ENCODE data around the gene NPR2. TPM values are rescaled to one million over a fixed set of nuclear protein-coding genes. Genes with fewer than 3 reads are reported as not detected.

NPR2 gene
- polyA plus RNA-seq, 2 of the 4 experiments (the other 2 are of a cell fraction), result 7.8 to 18.8 TPM

DNA sequence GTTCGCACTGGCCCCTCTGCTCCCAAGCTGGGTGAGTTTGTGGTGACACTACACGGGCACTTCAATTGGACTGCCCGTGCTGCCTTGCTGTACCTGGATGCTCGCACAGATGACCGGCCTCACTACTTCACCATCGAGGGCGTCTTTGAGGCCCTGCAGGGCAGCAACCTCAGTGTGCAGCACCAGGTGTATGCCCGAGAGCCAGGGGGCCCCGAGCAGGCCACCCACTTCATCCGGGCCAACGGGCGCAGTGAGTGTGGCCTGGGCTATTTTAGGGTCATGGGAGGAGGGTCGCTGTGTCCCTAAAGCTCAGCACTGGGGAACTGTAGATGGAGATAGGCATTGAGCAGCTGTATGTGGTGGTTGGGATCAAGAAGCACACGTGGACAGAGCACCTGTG lies 1.4 kb downstream of the NPR2 start:
- ATAC-seq (no peak), FAIRE-seq (no peak), DNase-seq (ENCODE audit: low read depth in 1 of 2, low spot score in 1 of 2) (no peak)
- Histone ChIP-seq H3K4me2 (no peak overlapping the region), H3K27ac (no peak overlapping the region), H3K4me3 (no peak overlapping the region), H3K4me1 (peaks cover 21% of the 10 kb centered on the region), H3K9me3 (no peaks in the 10 kb centered on the region)
- POLR2A ChIA-PET, result no interaction called here
- TF ChIP-seq BHLHE40 (IDR thresholded peaks at IDR 0.05; ENCODE audit: low read depth, low read length) (no peak), POLR2A (IDR thresholded peaks at IDR 0.05; ENCODE audit: low read length) (no peak), ZC3H11A (IDR thresholded peaks at IDR 0.05) (no peak), CHD2 (IDR thresholded peaks at IDR 0.05; ENCODE audit: low read length, partially characterized antibody) (no peak), JUN (IDR thresholded peaks at IDR 0.05) (no peak), PHF8 (IDR thresholded peaks at IDR 0.05; ENCODE audit: borderline replicate concordance, low read depth) (no peak)
- TF ChIP-seq, protein P1, sequence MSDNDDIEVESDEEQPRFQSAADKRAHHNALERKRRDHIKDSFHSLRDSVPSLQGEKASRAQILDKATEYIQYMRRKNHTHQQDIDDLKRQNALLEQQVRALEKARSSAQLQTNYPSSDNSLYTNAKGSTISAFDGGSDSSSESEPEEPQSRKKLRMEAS (IDR thresholded peaks at IDR 0.05), result no peak
- WGBS (ENCODE audit: missing lambda C conversion rate), result 93% methylated on average over 5 of the region's 14 CpGs
- CTCF ChIA-PET, result interaction anchor here (1.1 to 2.7 kb wide), 5 partner anchors 20 to 118 kb away, joined by 3 to 26 read pairs (median 4); partner anchors contain the start of genes HINT2 and SPAG8

DNA sequence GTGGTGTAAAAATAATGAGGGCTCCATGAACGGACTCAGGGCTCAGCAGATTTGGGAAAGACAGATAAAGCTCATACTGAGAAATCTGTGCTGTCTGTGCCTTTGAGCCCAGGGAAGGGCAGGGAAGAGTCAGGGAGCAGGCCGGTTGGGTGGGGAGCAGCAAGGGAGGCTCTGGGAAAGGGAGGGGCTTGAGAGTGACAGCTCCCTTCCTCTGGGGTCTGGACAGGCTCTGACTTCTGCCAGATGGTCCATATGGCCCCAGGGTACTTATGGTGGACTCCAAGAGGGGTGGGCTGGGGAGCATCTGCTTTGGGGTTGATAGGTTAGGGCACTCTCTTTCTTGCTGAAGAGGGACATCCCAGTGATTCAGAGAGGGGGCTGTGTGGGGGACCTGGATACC lies 2.1 kb downstream of the NPR2 start:
- TF ChIP-seq ZC3H11A (IDR thresholded peaks at IDR 0.05), result no peak
- no peak for TF ChIP-seq TP53 (CRISPR knock-in tag; IDR thresholded peaks at IDR 0.05)
- no peak for TF ChIP-seq JUNB (IDR thresholded peaks at IDR 0.05)
- no peak for TF ChIP-seq MYC (IDR thresholded peaks at IDR 0.05; ENCODE audit: borderline replicate concordance, low read length)
- no peak for TF ChIP-seq CBX2 (IDR thresholded peaks at IDR 0.05; ENCODE audit: borderline replicate concordance, low read depth)
- no peak for TF ChIP-seq FOSL2 (IDR thresholded peaks at IDR 0.05)
- TF ChIP-seq FOSL2 (CRISPR knock-in tag; IDR thresholded peaks at IDR 0.05), result no peak
- TF ChIP-seq BHLHE40 (IDR thresholded peaks at IDR 0.05; ENCODE audit: low read depth, low read length), result no peak
- TF ChIP-seq, protein P2, sequence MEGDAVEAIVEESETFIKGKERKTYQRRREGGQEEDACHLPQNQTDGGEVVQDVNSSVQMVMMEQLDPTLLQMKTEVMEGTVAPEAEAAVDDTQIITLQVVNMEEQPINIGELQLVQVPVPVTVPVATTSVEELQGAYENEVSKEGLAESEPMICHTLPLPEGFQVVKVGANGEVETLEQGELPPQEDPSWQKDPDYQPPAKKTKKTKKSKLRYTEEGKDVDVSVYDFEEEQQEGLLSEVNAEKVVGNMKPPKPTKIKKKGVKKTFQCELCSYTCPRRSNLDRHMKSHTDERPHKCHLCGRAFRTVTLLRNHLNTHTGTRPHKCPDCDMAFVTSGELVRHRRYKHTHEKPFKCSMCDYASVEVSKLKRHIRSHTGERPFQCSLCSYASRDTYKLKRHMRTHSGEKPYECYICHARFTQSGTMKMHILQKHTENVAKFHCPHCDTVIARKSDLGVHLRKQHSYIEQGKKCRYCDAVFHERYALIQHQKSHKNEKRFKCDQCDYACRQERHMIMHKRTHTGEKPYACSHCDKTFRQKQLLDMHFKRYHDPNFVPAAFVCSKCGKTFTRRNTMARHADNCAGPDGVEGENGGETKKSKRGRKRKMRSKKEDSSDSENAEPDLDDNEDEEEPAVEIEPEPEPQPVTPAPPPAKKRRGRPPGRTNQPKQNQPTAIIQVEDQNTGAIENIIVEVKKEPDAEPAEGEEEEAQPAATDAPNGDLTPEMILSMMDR (IDR thresholded peaks at IDR 0.05), result no peak
- TF ChIP-seq PHF8 (IDR thresholded peaks at IDR 0.05; ENCODE audit: borderline replicate concordance, low read depth), result no peak
- TF ChIP-seq CHD2 (IDR thresholded peaks at IDR 0.05; ENCODE audit: low read length, partially characterized antibody), result no peak
- TF ChIP-seq, protein P3, sequence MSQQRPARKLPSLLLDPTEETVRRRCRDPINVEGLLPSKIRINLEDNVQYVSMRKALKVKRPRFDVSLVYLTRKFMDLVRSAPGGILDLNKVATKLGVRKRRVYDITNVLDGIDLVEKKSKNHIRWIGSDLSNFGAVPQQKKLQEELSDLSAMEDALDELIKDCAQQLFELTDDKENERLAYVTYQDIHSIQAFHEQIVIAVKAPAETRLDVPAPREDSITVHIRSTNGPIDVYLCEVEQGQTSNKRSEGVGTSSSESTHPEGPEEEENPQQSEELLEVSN (IDR thresholded peaks at IDR 0.05; ENCODE audit: borderline replicate concordance, low read depth), result no peak
- TF ChIP-seq HEYL (CRISPR knock-in tag; IDR thresholded peaks at IDR 0.05), result no peak
- TF ChIP-seq TFCP2L1 (CRISPR knock-in tag; IDR thresholded peaks at IDR 0.05), result no peak
- no peak for TF ChIP-seq NPAS2 (CRISPR knock-in tag; IDR thresholded peaks at IDR 0.05; ENCODE audit: borderline replicate concordance)
- no peak for TF ChIP-seq NFE2L2 (conservative IDR thresholded peaks at IDR 0.05; ENCODE audit: low read length)
- no peak for TF ChIP-seq RFX5 (IDR thresholded peaks at IDR 0.05)
- TF ChIP-seq ZNF302 (CRISPR knock-in tag; IDR thresholded peaks at IDR 0.05), result no peak
- no peak for TF ChIP-seq HOXA7 (CRISPR knock-in tag; IDR thresholded peaks at IDR 0.05)
- FAIRE-seq (no peak), ATAC-seq (no peak), DNase-seq (ENCODE audit: low read depth in 1 of 2, low spot score in 1 of 2) (no peak)
- H3K4me2 ChIP-seq, result no peak overlapping the region
- ChIA-PET POLR2A (no interaction called here), CTCF (interaction anchor here (0.5 to 2.7 kb wide), 5 partner anchors 19 to 88 kb away, joined by 3 to 26 read pairs (median 5); partner anchors contain the start of genes HINT2 and SPAG8)
- peaks cover 27% of the 10 kb centered on the region for H3K4me1 ChIP-seq
- WGBS (ENCODE audit: missing lambda C conversion rate), result 86% methylated on average over 2 of the region's 2 CpGs
- no peak overlapping the region for H3K27ac ChIP-seq
- no peaks in the 10 kb centered on the region for H3K9me3 ChIP-seq
- no peak overlapping the region for H3K4me3 ChIP-seq

DNA sequence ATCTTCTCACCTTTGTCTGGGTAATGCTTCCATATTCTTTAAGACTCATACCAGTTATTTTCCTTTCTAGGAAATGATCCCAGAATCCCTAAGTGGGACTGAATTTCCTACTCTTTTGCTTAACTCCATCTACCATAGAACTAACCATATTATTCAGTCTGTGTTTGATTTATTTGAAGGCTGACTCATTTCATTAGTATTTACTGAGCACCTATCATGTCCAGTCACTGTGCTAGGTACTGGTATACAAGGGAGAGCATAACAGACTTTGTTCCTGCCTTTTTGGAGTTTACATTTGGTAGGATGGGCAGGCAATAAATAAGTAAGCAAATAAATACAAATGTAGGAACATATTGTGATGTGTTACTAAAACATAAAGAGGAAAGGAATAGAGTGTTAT lies 4.3 kb downstream of the NPR2 start:
- TF ChIP-seq MAZ (IDR thresholded peaks at IDR 0.05; ENCODE audit: borderline replicate concordance, low read depth, low read length) (no peak), KDM5A (IDR thresholded peaks at IDR 0.05) (no peak), ZC3H11A (IDR thresholded peaks at IDR 0.05) (no peak), HOXB5 (CRISPR knock-in tag; IDR thresholded peaks at IDR 0.05) (no peak), MYC (IDR thresholded peaks at IDR 0.05; ENCODE audit: borderline replicate concordance, low read length) (no peak), EHMT2 (IDR thresholded peaks at IDR 0.05; ENCODE audit: low read depth) (no peak), RNF2 (IDR thresholded peaks at IDR 0.05; ENCODE audit: borderline replicate concordance, low read depth) (no peak), FOSL2 (IDR thresholded peaks at IDR 0.05) (no peak), FOSL2 (CRISPR knock-in tag; IDR thresholded peaks at IDR 0.05) (no peak; the same call in 1 of the 2 replicates), ZSCAN20 (CRISPR knock-in tag; IDR thresholded peaks at IDR 0.05) (no peak), RFX5 (IDR thresholded peaks at IDR 0.05) (no peak)
- TF ChIP-seq, protein P4, sequence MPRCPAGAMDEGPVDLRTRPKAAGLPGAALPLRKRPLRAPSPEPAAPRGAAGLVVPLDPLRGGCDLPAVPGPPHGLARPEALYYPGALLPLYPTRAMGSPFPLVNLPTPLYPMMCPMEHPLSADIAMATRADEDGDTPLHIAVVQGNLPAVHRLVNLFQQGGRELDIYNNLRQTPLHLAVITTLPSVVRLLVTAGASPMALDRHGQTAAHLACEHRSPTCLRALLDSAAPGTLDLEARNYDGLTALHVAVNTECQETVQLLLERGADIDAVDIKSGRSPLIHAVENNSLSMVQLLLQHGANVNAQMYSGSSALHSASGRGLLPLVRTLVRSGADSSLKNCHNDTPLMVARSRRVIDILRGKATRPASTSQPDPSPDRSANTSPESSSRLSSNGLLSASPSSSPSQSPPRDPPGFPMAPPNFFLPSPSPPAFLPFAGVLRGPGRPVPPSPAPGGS (IDR thresholded peaks at IDR 0.05), result no peak
- FAIRE-seq (peak; percentile 43), ATAC-seq (peak in 1 of 2 experiments; percentile 49; a peak in 1 of 6 replicates), DNase-seq (ENCODE audit: low read depth in 1 of 2, low spot score in 1 of 2) (no peak)
- Histone ChIP-seq H3K4me3 (no peak overlapping the region), H3K9me3 (no peaks in the 10 kb centered on the region), H3K27ac (no peak overlapping the region), H3K4me2 (peak overlapping the region; percentile 12; the same call in 2 of the 3 replicates), H3K4me1 (peaks cover 33% of the 10 kb centered on the region)
- CTCF ChIA-PET, result interaction anchor here (0.6 to 3.2 kb wide), 8 partner anchors 10 to 157 kb away, joined by 3 to 11 read pairs (median 6); partner anchors contain the start of gene HINT2
- POLR2A ChIA-PET, result no interaction called here

All from A549 (cell line).